Mucosa of descending colon (tissue), 3 donors: Measurements from ENCODE around the gene GPR89B. TPM values are rescaled to one million over a fixed set of nuclear protein-coding genes. Genes with fewer than 3 reads are reported as not detected.
"Not testable (repeated sequence)": the region's sequence is repeated elsewhere in the genome, so short reads cannot be mapped to it uniquely, and the experiment has no call there.

ENCODE experiments used
- ATAC-seq: fragments of 200-7000 bp; cut with Tn5 transposase; one replicate; pipeline ENCODE4 v1.9.1; 2020; ENCODE audit warnings: mild to moderate bottlenecking, moderate library complexity
- DNase-seq, 3 donors: peaks; one replicate each; pipeline ENCODE4 v3.0.0-alpha.2; 2020
- H3K36me3 ChIP-seq: fragments of 200-600 bp; one replicate; pipeline ENCODE4 v1.8.0; 2021; ENCODE audit warnings: low read depth, mild to moderate bottlenecking
- H3K4me1 ChIP-seq: fragments of 200-600 bp; one replicate; pipeline ENCODE4 v1.8.0; 2021; ENCODE audit warnings: low read depth, mild to moderate bottlenecking
- H3K4me3 ChIP-seq: fragments of 200-600 bp; one replicate; pipeline ENCODE4 v1.8.0; 2021; ENCODE audit warnings: mild to moderate bottlenecking
- H3K9me3 ChIP-seq: fragments of 200-600 bp; one replicate; pipeline ENCODE4 v1.8.0; 2021; ENCODE audit warnings: mild to moderate bottlenecking
- intact Hi-C, 2 donors: fragments of 100-400 bp; cut with DNase I in 1 of 2; cut with micrococcal nuclease in 1 of 2; formaldehyde crosslinking; loops; one replicate each; pipeline versions ENCODE4 v1.11.0 to v1.11.1; 2022; cut with DNase I, micrococcal nuclease
- total RNA-seq, 3 donors: library from RNA; stranded (reverse); fragmentation: NEBNext Ultra II Directional in 2 of 3; extraction: Animal tissue kit (Norgen Biotek cat#: 25700) in 2 of 3; gene quantifications; one replicate each; pipeline versions ENCODE4 v1.2.1 to v1.2.4, GENCODE V29; 2021 to 2023
- donor health status: DM: no; HTN: no; CAD: no; lungs with moderate emphysema.
- donor health status: DM: no; HTN: no; CAD: no.
- donor health status: DM: no; HTN: yes; CAD: no.

GPR89B gene
- total RNA-seq, 3 donors from 2014 or later: 8.4 to 16.0 (median 15.1) TPM

DNA sequence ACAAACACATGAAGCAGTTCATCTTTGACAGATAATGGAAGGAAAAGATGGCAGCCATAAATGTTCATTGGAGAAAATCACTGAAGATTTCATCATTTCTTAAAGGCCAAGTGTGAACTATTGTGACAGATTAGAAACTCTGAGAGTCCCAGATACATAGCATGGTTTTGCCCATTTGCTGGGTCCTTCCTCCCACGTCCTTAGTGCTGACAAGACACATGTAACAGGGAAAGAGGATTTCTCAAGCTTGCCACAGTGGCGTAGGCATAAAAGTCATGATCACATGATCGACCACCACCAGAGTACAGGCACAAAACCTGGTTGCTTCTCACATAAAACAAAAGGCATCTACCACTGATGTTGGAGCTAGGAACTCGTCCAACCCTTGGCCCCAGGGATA, 98.8 kb downstream of the GPR89B start:
- DNase-seq, H3K36me3 ChIP-seq, H3K4me1 ChIP-seq, intact Hi-C loops, H3K4me3 ChIP-seq, H3K9me3 ChIP-seq, ATAC-seq: not testable (repeated sequence)

DNA sequence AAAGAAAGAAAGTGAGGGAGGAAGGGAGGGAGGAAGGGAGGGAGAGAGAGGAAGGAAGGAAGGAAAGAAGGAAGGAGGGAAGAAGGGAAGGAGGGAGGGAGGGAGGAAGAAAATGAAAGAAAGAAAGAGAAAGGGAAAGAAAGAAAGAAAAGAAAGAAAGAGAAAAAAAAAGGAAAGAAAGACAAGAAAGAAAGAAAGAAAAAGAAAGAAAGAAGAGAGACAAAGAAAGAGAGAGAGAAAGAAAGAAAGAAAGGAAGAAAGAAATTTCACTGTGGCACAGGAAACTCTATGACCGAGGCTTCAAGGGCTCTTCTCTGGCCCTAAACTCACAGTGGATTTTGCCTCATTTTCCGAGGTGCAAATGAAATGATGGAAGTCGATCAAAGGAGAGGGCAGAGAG, 104.0 kb downstream of the GPR89B start:
- intact Hi-C loops, ATAC-seq, H3K4me3 ChIP-seq, H3K9me3 ChIP-seq, DNase-seq, H3K36me3 ChIP-seq, H3K4me1 ChIP-seq: not testable (repeated sequence)

DNA sequence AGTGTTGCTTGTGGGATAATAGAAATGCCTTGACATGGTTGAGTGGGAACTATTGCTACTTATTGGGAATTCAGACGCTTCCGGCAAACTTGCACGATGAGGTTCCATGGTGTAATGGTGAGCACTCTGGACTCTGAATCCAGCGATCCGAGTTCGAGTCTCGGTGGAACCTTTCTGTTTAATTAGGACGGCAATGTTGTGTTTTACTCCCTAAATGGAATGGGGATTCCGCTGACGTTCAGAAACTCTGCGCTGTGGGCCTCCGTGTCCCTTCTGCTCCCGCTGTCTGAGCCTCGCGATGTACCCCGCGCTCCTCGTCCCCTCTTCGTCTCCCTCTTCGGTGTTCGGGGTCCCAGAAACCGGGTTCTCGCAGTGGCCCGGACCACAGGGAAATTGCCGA, 104.5 kb downstream of the GPR89B start:
- peak; percentile 34 for ATAC-seq

DNA sequence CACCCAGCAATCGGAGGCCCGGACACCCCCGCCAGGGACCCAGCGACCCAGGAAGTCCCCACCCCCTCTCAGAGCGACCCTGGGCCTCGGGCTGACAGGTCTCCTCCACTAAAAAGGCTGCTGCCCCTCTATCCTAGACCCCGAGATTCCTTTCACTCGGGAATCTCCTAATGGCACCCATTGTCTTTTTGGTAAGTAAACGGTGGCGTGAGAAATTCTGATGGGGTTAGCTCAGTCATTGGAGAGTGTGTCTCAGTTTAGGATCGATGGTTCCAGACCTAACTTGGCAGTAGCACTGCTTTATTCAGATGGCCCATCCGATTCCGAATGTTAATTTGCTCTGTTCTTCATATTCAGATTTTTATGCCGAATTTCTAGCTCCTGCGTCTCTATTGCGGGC, 104.9 kb downstream of the GPR89B start:
- ATAC-seq, H3K36me3 ChIP-seq, H3K9me3 ChIP-seq, intact Hi-C loops, H3K4me3 ChIP-seq, DNase-seq, H3K4me1 ChIP-seq: not testable (repeated sequence)

More for the DNA sequence above, 104.5 kb downstream of the GPR89B start:
- intact Hi-C loops, DNase-seq, H3K4me1 ChIP-seq, H3K36me3 ChIP-seq, H3K9me3 ChIP-seq, H3K4me3 ChIP-seq: not testable (repeated sequence)

DNA sequence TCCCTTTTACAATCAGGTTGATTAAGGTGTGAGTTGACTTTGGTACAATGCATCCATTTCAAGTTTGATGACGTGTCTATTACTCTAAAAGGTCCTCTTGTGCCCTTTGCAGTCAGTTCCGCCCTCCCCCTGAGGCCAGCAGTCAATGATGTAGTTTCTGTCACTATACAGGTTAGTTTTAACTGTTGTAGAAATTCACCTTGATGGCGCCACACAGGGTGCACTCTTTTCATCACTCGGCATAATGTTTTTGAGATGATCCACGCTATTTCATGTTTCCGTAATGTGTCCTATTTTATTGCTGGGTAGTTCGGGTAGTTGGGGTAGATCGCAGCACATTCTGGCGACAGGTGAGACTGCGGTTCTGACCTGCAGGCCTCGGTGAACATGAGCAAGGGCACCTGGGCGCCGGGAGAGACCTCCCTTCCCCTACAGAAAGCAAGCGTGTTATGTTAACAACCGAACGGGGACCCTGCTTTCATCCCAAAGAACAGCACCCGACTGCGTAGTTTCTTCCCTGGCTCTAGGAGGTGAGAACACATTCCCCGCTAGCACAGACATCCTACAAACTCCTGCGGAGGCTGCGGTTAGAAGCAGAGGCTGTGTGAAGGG, 109.7 kb downstream of the GPR89B start:
- H3K4me1 ChIP-seq, intact Hi-C loops, H3K36me3 ChIP-seq, H3K9me3 ChIP-seq, DNase-seq, H3K4me3 ChIP-seq: not testable (repeated sequence)
- peak; percentile 5 for ATAC-seq

DNA sequence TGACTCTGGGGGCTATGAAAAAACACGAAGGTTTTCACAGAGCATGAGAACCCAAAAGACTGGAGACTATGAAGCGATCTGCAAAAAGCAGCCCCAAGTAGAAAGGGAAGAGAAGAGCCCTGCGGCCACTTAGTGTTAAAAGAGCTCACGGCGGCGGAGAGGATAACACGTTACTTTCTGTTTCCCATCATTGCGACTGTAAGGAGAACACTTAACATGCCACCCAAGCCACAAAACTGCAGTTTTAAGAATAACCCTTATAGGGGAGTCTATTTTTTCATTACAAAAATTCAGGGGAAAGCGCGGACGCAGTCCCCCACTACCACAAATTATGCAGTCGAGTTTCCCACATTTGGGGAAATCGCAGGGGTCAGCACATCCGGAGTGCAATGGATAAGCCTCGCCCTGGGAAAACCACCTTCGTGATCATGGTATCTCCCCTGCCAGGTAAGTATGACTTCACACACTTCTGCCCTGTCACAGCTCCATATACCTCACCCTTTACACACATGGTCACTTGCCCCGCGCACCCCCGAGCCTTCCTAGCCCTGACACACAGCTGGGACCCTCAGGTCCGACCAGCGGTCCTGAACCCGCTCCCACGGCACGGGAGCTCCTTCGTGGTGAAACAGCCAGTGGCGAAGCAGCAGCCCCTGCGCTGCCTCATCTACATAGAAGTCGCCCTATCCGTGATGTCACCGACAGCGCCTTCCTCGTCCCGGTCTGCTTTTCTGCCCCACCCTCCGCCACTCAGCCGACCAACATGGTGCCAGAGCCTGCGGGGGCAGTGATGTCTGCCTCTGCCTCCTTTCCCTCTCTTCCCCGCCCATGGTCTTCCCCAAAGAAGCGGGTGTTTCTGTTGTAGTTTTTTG, 110.5 kb downstream of the GPR89B start:
- ATAC-seq (peak; percentile 91), DNase-seq (peak; percentile 62 to 71 (median 66))
- H3K4me3 ChIP-seq, H3K9me3 ChIP-seq, H3K36me3 ChIP-seq, H3K4me1 ChIP-seq, intact Hi-C loops: not testable (repeated sequence)

Other genes starting within 250 kb of the GPR89B start
- gene GJA5, start 167.8 kb upstream of the GPR89B start, total RNA-seq: 1 to 10 TPM; 1.3 to 7.7 (median 3.0) TPM
- gene GJA8, start 25.6 kb upstream of the GPR89B start, total RNA-seq: not detected
- 10 to 100 TPM in 2 of 3 donors, 1 to 10 TPM in 1; 9.5 to 16.8 (median 12.4) TPM for gene NBPF11, start 223.9 kb downstream of the GPR89B start, total RNA-seq